DOHH2 (cell line): Measurements from ENCODE around the gene ZNF76.

Source experiments
- H3F3A ChIP-seq: fragments of 200-600 bp; sonication (generic), shearing (Covaris generic); 2 replicates; pipeline ENCODE4 v1.6.0; 2016; ENCODE audit warnings: antibody characterized with exemption, mild to moderate bottlenecking; ENCODE audit not compliant: control insufficient read depth, insufficient read depth
- H3K27ac ChIP-seq: fragments of 200-600 bp; sonication (generic); 2 replicates; pipeline ENCODE4 v1.5.1; 2014; ENCODE audit warnings: low read depth, mild to moderate bottlenecking, low read length, moderate library complexity
- H3K27me3 ChIP-seq: fragments of 200-600 bp; sonication (generic); 2 replicates; pipeline ENCODE4 v1.6.1; 2014; ENCODE audit warnings: mild to moderate bottlenecking, low read length, mixed read lengths; ENCODE audit not compliant: control insufficient read depth
- H3K36me3 ChIP-seq: fragments of 200-600 bp; sonication (generic); 2 replicates; pipeline ENCODE4 v1.6.1; 2014; ENCODE audit warnings: mild to moderate bottlenecking, low read length, moderate library complexity, mixed read lengths; ENCODE audit not compliant: control insufficient read depth
- H3K4me1 ChIP-seq: fragments of 200-600 bp; sonication (generic); 2 replicates; pipeline ENCODE4 v1.6.1; 2014; ENCODE audit warnings: mild to moderate bottlenecking, low read length, mixed read lengths; ENCODE audit not compliant: control insufficient read depth
- H3K4me2 ChIP-seq: fragments of 200-600 bp; sonication (generic); 2 replicates; pipeline ENCODE4 v1.6.0; 2014; ENCODE audit warnings: mild to moderate bottlenecking, low read length, moderate library complexity
- H3K4me3 ChIP-seq: fragments of 200-600 bp; sonication (generic); 2 replicates; pipeline ENCODE4 v1.5.1; 2014; ENCODE audit warnings: mild to moderate bottlenecking, low read length, mixed read lengths
- H3K79me2 ChIP-seq: fragments of 200-600 bp; sonication (generic); 2 replicates; pipeline ENCODE4 v1.6.1; 2014; ENCODE audit warnings: mild to moderate bottlenecking, low read length, mixed read lengths; ENCODE audit not compliant: control insufficient read depth
- H3K9me2 ChIP-seq: fragments of 200-600 bp; sonication (generic); replicated peaks from 2 replicates; pipeline ENCODE4 v1.6.1; 2014; ENCODE audit warnings: mild to moderate bottlenecking, low read length, mixed read lengths; ENCODE audit not compliant: control insufficient read depth
- H3K9me3 ChIP-seq: fragments of 200-600 bp; sonication (generic); 2 replicates; pipeline ENCODE4 v1.6.1; 2014; ENCODE audit warnings: antibody characterized with exemption, low read length, mixed read lengths; ENCODE audit not compliant: control insufficient read depth, insufficient read depth
- H4K20me1 ChIP-seq: fragments of 200-600 bp; sonication (generic); 2 replicates; pipeline ENCODE4 v1.6.0; 2014; ENCODE audit warnings: low read depth, mild to moderate bottlenecking, antibody characterized with exemption, low read length, moderate library complexity; ENCODE audit not compliant: control insufficient read depth, insufficient read depth
- EZH2phosphoT487 ChIP-seq: fragments of 200-600 bp; sonication (generic); IDR thresholded peaks from 2 replicates; pipeline ENCODE4 v1.6.1; 2017; ENCODE audit warnings: borderline replicate concordance, mild to moderate bottlenecking, antibody characterized with exemption, low read length, moderate library complexity, mixed read lengths
- TF ChIP-seq, protein P1 (sequence below): fragments of 200-600 bp; sonication (generic); IDR thresholded peaks from one replicate; pipeline ENCODE4 v1.5.1; 2014; ENCODE audit warnings: antibody characterized with exemption, mild to moderate bottlenecking, low read depth, low read length; ENCODE audit not compliant: poor library complexity, severe bottlenecking

ZNF76 gene

GRCh38 chr6:35219683-35220326 lies 39.7 kb upstream of the ZNF76 start:
- Histone ChIP-seq H3K9me3 (no peaks in the 10 kb centered on the region), H3K79me2 (no peaks in the 10 kb centered on the region), H3K36me3 (no peaks in the 10 kb centered on the region), H3K27ac (no peak overlapping the region), H3K4me2 (no peak overlapping the region), H3F3A (no peaks in the 10 kb centered on the region), H4K20me1 (no peaks in the 10 kb centered on the region; the same call in none of the 2 replicates), H3K9me2 (no peaks in the 10 kb centered on the region), H3K4me1 (no peaks in the 10 kb centered on the region), H3K27me3 (peaks cover 48% of the 10 kb centered on the region), H3K4me3 (no peak overlapping the region)
- no peak for TF ChIP-seq EZH2phosphoT487
- TF ChIP-seq, protein P1, sequence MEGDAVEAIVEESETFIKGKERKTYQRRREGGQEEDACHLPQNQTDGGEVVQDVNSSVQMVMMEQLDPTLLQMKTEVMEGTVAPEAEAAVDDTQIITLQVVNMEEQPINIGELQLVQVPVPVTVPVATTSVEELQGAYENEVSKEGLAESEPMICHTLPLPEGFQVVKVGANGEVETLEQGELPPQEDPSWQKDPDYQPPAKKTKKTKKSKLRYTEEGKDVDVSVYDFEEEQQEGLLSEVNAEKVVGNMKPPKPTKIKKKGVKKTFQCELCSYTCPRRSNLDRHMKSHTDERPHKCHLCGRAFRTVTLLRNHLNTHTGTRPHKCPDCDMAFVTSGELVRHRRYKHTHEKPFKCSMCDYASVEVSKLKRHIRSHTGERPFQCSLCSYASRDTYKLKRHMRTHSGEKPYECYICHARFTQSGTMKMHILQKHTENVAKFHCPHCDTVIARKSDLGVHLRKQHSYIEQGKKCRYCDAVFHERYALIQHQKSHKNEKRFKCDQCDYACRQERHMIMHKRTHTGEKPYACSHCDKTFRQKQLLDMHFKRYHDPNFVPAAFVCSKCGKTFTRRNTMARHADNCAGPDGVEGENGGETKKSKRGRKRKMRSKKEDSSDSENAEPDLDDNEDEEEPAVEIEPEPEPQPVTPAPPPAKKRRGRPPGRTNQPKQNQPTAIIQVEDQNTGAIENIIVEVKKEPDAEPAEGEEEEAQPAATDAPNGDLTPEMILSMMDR: no peak

DNA sequence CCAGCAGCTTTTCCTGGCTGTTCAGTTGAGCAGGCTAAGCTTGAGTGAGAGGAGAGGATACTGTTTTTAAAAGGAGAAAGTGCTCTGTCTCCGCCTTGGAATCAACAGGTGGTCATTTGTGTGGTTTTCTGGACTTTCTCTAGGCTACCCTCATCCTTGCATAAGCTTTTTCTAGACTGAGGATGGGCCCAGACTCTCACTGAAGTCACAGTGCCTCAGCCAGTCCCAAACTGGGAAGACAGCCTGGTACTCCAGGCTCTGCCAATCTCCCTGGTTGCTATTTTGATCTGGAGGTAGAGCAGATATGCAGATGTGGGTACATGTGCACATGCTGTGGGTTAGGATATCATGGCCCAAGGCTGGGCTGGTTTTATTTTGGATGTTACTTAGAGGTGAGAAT lies 38.8 kb upstream of the ZNF76 start:
- no peaks in the 10 kb centered on the region for H3K9me3 ChIP-seq
- no peaks in the 10 kb centered on the region for H3F3A ChIP-seq
- no peaks in the 10 kb centered on the region for H3K4me1 ChIP-seq
- no peak for TF ChIP-seq EZH2phosphoT487
- TF ChIP-seq, protein P1: no peak
- H3K4me3 ChIP-seq: no peak overlapping the region
- H4K20me1 ChIP-seq: no peaks in the 10 kb centered on the region; the same call in none of the 2 replicates
- H3K36me3 ChIP-seq: no peaks in the 10 kb centered on the region
- H3K4me2 ChIP-seq: no peak overlapping the region
- no peak overlapping the region for H3K27ac ChIP-seq
- H3K9me2 ChIP-seq: no peaks in the 10 kb centered on the region
- H3K27me3 ChIP-seq: peaks cover 40% of the 10 kb centered on the region
- no peaks in the 10 kb centered on the region for H3K79me2 ChIP-seq

DNA sequence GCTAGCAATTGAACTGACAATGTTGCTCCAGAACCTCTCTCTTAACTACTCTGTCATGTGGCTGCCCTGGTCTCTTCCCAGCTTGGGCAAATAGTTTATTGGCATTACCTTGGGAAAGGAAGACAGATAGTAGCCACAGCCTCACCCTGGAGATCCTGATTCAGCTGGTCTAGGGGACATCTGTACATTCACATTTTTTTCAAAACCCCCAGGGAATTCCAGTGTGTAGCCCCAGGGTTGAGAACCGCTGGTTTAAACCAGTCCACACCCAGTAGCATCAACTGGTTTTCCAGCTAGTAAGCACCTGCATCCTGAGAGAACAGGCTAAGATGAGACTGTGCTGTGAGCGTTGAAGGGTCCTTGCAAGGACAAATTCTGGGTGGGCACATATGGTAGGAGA lies 36.1 kb upstream of the ZNF76 start:
- no peak for TF ChIP-seq EZH2phosphoT487
- TF ChIP-seq, protein P1: no peak
- H3F3A ChIP-seq: no peaks in the 10 kb centered on the region
- no peaks in the 10 kb centered on the region for H3K9me3 ChIP-seq
- no peaks in the 10 kb centered on the region for H3K79me2 ChIP-seq
- H3K27me3 ChIP-seq: peaks cover 18% of the 10 kb centered on the region
- no peaks in the 10 kb centered on the region for H3K4me1 ChIP-seq
- no peak overlapping the region for H3K27ac ChIP-seq
- H3K4me2 ChIP-seq: no peak overlapping the region
- no peaks in the 10 kb centered on the region; the same call in 1 of the 2 replicates for H4K20me1 ChIP-seq
- H3K9me2 ChIP-seq: no peaks in the 10 kb centered on the region
- H3K4me3 ChIP-seq: no peak overlapping the region
- no peaks in the 10 kb centered on the region for H3K36me3 ChIP-seq
